Cardiac muscle cell (in vitro differentiated cells and primary cell): ENCODE measurements around the gene MPPED2. TPM values are rescaled to one million over a fixed set of nuclear protein-coding genes. Genes with fewer than 3 reads are reported as not detected.
A peak's percentile ranks its signal among the peaks of the same experiment; 100 is the strongest.

ENCODE experiments used
- DNase-seq, 2 donors: peaks; one replicate each; pipeline versions ENCODE4 v3.0.0 to v3.0.0-alpha.2; 2010 to 2017; ENCODE audit warnings: low read depth in 1 of 2, low spot score in 1 of 2
- H3K27ac ChIP-seq: fragments of 200-600 bp; sonication (generic); 2 replicates; pipeline ENCODE4 v1.5.1; 2016
- H3K27me3 ChIP-seq: fragments of 200-600 bp; sonication (generic); 2 replicates; pipeline ENCODE4 v1.6.0; 2016; ENCODE audit warnings: control low read depth
- H3K36me3 ChIP-seq: fragments of 200-600 bp; sonication (generic); 2 replicates; pipeline ENCODE4 v1.5.1; 2016; ENCODE audit warnings: control low read depth
- H3K4me1 ChIP-seq: fragments of 200-600 bp; sonication (generic); 2 replicates; pipeline ENCODE4 v1.8.1; 2017; ENCODE audit warnings: low read depth, mild to moderate bottlenecking, mixed run types
- H3K4me3 ChIP-seq: fragments of 200-600 bp; sonication (generic); 2 replicates; pipeline ENCODE4 v1.5.1; 2016; ENCODE audit warnings: mild to moderate bottlenecking
- H3K9me3 ChIP-seq: fragments of 200-600 bp; sonication (generic); 2 replicates; pipeline ENCODE4 v1.5.1; 2017; ENCODE audit warnings: low read depth, mild to moderate bottlenecking, control low read depth
- CTCF ChIP-seq: IDR thresholded peaks from 2 replicates; pipeline ENCODE4 v1.5.1; 2012; ENCODE audit warnings: low read depth, mild to moderate bottlenecking, low read length
- polyA plus RNA-seq: library from polyadenylated mRNA; unstranded; fragments of >200 nt; fragmentation: Nextera tagmentation; extraction: Ambion mirVana; gene quantifications from 2 replicates; pipeline ENCODE4 v1.2.1, GENCODE V29; 2016
- total RNA-seq: library from RNA; depleted of rRNA; stranded (reverse); fragments of >200 nt; gene quantifications from 2 replicates; pipeline ENCODE4 v1.2.3, GENCODE V29; 2016

MPPED2 gene
- total and polyA plus RNA-seq, 2 experiments from 2014 or later, result 32.5 to 54.4 TPM

- no peak for DNase-seq
- no peaks in the 10 kb centered on the region for H3K9me3 ChIP-seq
- H3K27ac ChIP-seq, result peak overlapping the region; percentile 18
- no peak overlapping the region for H3K4me3 ChIP-seq
- H3K27me3 ChIP-seq, result no peaks in the 10 kb centered on the region
- no peaks in the 10 kb centered on the region for H3K36me3 ChIP-seq
- no peak for TF ChIP-seq CTCF
- peaks cover 43% of the 10 kb centered on the region for H3K4me1 ChIP-seq
These were observed 120.5 kb downstream of the MPPED2 start for GRCh38 chr11:30465623-30466022.

GRCh38 chr11:30465192-30465591, 121.0 kb downstream of the MPPED2 start:
- no peaks in the 10 kb centered on the region for H3K36me3 ChIP-seq
- H3K9me3 ChIP-seq, result no peaks in the 10 kb centered on the region
- no peaks in the 10 kb centered on the region for H3K27me3 ChIP-seq
- H3K4me1 ChIP-seq, result peaks cover 39% of the 10 kb centered on the region
- H3K27ac ChIP-seq, result peak overlapping the region; percentile 18
- DNase-seq, result no peak
- TF ChIP-seq CTCF, result no peak
- no peak overlapping the region for H3K4me3 ChIP-seq

- peaks cover 5% of the 10 kb centered on the region for H3K36me3 ChIP-seq
- TF ChIP-seq CTCF, result no peak
- peak overlapping the region; percentile 27 for H3K27ac ChIP-seq
- H3K4me1 ChIP-seq, result peaks cover 19% of the 10 kb centered on the region
- DNase-seq, result no peak
- no peaks in the 10 kb centered on the region for H3K9me3 ChIP-seq
- H3K27me3 ChIP-seq, result no peaks in the 10 kb centered on the region
- H3K4me3 ChIP-seq, result no peak overlapping the region
These were observed 122.9 kb downstream of the MPPED2 start for GRCh38 chr11:30463266-30463665.

GRCh38 chr11:30462421-30462820, 123.7 kb downstream of the MPPED2 start:
- no peak for TF ChIP-seq CTCF
- peaks cover 19% of the 10 kb centered on the region for H3K4me1 ChIP-seq
- H3K36me3 ChIP-seq, result peaks cover 5% of the 10 kb centered on the region
- no peaks in the 10 kb centered on the region for H3K27me3 ChIP-seq
- DNase-seq, result no peak
- H3K4me3 ChIP-seq, result no peak overlapping the region
- H3K9me3 ChIP-seq, result no peaks in the 10 kb centered on the region
- H3K27ac ChIP-seq, result no peak overlapping the region

GRCh38 chr11:30459821-30460220, 126.3 kb downstream of the MPPED2 start:
- H3K4me1 ChIP-seq, result peaks cover 20% of the 10 kb centered on the region
- no peaks in the 10 kb centered on the region for H3K9me3 ChIP-seq
- no peak overlapping the region for H3K27ac ChIP-seq
- H3K36me3 ChIP-seq, result peaks cover 5% of the 10 kb centered on the region
- no peak for TF ChIP-seq CTCF
- H3K27me3 ChIP-seq, result no peaks in the 10 kb centered on the region
- DNase-seq, result no peak
- no peak overlapping the region for H3K4me3 ChIP-seq

GRCh38 chr11:30459306-30459705, 126.8 kb downstream of the MPPED2 start:
- Histone ChIP-seq H3K36me3 (peaks cover 5% of the 10 kb centered on the region), H3K4me3 (no peak overlapping the region), H3K4me1 (peaks cover 25% of the 10 kb centered on the region), H3K27me3 (no peaks in the 10 kb centered on the region), H3K9me3 (no peaks in the 10 kb centered on the region), H3K27ac (no peak overlapping the region)
- no peak for TF ChIP-seq CTCF
- no peak for DNase-seq
